Measurements from ENCODE around the gene SSBP2.

DNA sequence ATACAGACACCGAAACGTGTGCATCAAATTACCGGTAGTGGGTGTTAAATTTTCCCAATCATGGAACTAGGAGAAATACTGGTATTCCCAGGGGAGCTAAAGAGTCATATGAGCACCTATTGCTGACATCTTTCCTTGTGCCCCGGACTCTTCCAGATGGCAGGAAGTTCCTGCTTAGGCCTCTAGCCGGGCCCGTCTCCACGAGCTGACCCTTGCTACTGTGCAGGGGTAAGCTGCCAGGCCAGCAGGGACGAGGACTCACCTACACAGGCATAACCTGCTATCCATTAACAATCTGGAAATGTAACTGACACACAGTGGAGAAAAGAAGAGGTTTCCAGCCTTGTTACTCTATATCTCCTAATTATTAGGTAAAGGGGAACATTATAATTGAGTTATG is 16.2 kb upstream of the SSBP2 start:
- TF ChIP-seq RFX5 (IDR thresholded peaks at IDR 0.05; ENCODE audit: borderline replicate concordance, low read depth, low read length) (no peak), GABPA (IDR thresholded peaks at IDR 0.05; ENCODE audit: borderline replicate concordance, insufficient read depth, low read length) (no peak), RNF2 (IDR thresholded peaks at IDR 0.05; ENCODE audit: borderline replicate concordance, low read depth, low read length, missing control alignments, poor library complexity, severe bottlenecking) (no peak), SIX5 (IDR thresholded peaks at IDR 0.05; ENCODE audit: low read depth, low read length) (no peak)
- TF ChIP-seq, protein P1, sequence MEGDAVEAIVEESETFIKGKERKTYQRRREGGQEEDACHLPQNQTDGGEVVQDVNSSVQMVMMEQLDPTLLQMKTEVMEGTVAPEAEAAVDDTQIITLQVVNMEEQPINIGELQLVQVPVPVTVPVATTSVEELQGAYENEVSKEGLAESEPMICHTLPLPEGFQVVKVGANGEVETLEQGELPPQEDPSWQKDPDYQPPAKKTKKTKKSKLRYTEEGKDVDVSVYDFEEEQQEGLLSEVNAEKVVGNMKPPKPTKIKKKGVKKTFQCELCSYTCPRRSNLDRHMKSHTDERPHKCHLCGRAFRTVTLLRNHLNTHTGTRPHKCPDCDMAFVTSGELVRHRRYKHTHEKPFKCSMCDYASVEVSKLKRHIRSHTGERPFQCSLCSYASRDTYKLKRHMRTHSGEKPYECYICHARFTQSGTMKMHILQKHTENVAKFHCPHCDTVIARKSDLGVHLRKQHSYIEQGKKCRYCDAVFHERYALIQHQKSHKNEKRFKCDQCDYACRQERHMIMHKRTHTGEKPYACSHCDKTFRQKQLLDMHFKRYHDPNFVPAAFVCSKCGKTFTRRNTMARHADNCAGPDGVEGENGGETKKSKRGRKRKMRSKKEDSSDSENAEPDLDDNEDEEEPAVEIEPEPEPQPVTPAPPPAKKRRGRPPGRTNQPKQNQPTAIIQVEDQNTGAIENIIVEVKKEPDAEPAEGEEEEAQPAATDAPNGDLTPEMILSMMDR (IDR thresholded peaks at IDR 0.05; ENCODE audit: control extremely low read depth in 1 of 3, insufficient read depth in 1 of 3, low read depth in 1 of 3, low read length in 3 of 3): no peak
